ENCODE measurements around the gene KIAA0513.

Gene KIAA0513

DNA sequence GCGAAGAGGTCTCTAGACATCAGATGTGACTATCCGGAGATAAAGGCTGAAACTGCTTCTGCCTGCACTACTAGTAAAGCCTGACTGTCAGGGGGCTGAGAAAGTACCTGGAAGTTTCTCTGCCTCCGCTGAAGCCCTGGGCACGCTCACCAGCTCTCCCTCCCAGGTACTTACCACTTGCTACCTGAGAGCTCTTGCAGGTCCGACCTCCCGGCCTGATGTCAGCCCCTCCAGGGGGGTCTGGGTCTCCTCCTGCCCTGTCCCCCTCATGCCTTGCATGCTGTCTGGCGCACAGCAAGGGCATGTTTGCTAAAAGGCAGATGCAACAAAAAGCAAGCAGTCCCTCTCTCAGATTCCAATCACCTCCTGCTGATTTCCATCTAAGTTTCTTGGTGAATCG, 33.7 kb upstream of the KIAA0513 start:
- H3K27me3 ChIP-seq (replicated peaks; ENCODE audit: control insufficient read depth, insufficient read depth, low read length): no peaks in the 10 kb centered on the region
- peaks cover 17% of the 10 kb centered on the region for H3K36me3 ChIP-seq (ENCODE audit: control insufficient read depth, insufficient read depth, low read length)
- DNase-seq (ENCODE audit: extremely low read depth, insufficient read length): no peak
- TF ChIP-seq, protein P1, sequence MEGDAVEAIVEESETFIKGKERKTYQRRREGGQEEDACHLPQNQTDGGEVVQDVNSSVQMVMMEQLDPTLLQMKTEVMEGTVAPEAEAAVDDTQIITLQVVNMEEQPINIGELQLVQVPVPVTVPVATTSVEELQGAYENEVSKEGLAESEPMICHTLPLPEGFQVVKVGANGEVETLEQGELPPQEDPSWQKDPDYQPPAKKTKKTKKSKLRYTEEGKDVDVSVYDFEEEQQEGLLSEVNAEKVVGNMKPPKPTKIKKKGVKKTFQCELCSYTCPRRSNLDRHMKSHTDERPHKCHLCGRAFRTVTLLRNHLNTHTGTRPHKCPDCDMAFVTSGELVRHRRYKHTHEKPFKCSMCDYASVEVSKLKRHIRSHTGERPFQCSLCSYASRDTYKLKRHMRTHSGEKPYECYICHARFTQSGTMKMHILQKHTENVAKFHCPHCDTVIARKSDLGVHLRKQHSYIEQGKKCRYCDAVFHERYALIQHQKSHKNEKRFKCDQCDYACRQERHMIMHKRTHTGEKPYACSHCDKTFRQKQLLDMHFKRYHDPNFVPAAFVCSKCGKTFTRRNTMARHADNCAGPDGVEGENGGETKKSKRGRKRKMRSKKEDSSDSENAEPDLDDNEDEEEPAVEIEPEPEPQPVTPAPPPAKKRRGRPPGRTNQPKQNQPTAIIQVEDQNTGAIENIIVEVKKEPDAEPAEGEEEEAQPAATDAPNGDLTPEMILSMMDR (IDR thresholded peaks at IDR 0.05; ENCODE audit: insufficient read depth, low read length, poor library complexity, severe bottlenecking): no peak
- H3K4me3 ChIP-seq (replicated peaks; ENCODE audit: low read depth, low read length): no peak overlapping the region

GRCh38 chr16:84995663-84996062, 31.9 kb upstream of the KIAA0513 start:
- H3K36me3 ChIP-seq (ENCODE audit: control insufficient read depth, insufficient read depth, low read length): peaks cover 9% of the 10 kb centered on the region
- H3K27me3 ChIP-seq (replicated peaks; ENCODE audit: control insufficient read depth, insufficient read depth, low read length): no peaks in the 10 kb centered on the region
- H3K4me3 ChIP-seq (replicated peaks; ENCODE audit: low read depth, low read length): no peak overlapping the region
- TF ChIP-seq, protein P1 (IDR thresholded peaks at IDR 0.05; ENCODE audit: insufficient read depth, low read length, poor library complexity, severe bottlenecking): no peak
- no peak for DNase-seq (ENCODE audit: extremely low read depth, insufficient read length)

DNA sequence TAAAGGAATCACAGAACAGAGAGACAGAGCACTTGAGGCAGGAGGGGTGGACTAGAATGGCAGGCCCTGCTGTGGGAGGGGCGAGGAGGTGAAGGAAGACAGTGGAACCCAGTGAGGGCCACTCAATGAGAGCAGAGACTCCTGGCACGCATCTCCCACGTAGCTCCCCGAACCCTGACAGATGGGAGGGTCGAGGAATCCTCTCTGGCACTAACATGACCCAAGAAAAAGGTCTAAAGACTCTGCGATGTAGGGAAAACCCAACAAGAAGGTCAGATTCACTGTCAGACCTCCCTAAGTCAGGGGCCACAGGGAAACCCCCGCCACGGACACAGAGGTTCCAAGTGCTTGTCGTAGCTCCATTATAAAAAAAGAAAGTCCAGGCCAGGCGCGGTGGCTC, 31.2 kb upstream of the KIAA0513 start:
- H3K36me3 ChIP-seq (ENCODE audit: control insufficient read depth, insufficient read depth, low read length): peaks cover 9% of the 10 kb centered on the region
- H3K4me3 ChIP-seq (replicated peaks; ENCODE audit: low read depth, low read length): no peak overlapping the region
- TF ChIP-seq, protein P1 (IDR thresholded peaks at IDR 0.05; ENCODE audit: insufficient read depth, low read length, poor library complexity, severe bottlenecking): no peak
- no peaks in the 10 kb centered on the region for H3K27me3 ChIP-seq (replicated peaks; ENCODE audit: control insufficient read depth, insufficient read depth, low read length)
- no peak for DNase-seq (ENCODE audit: extremely low read depth, insufficient read length)

DNA sequence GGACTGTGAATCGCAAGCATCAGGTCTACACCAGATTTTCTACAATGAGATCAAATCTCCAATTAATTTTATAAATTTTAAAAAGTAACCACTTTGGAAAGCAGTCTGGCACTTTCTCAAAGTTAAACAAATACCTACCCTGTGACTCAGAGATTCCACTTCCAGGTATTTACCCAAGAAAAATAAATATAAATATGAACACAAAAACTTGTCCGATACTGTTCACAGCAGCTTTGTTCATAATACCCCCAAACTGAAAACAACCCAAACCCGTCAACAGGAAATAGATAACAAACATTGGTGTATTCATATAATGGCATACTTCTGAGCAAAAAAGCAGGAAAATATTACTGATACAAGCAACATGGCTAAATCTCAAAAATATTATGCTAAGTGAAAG, 28.4 kb upstream of the KIAA0513 start:
- DNase-seq (ENCODE audit: extremely low read depth, insufficient read length): no peak
- TF ChIP-seq, protein P1 (IDR thresholded peaks at IDR 0.05; ENCODE audit: insufficient read depth, low read length, poor library complexity, severe bottlenecking): no peak
- H3K27me3 ChIP-seq (replicated peaks; ENCODE audit: control insufficient read depth, insufficient read depth, low read length): no peaks in the 10 kb centered on the region
- peaks cover 4% of the 10 kb centered on the region for H3K36me3 ChIP-seq (ENCODE audit: control insufficient read depth, insufficient read depth, low read length)
- no peak overlapping the region for H3K4me3 ChIP-seq (replicated peaks; ENCODE audit: low read depth, low read length)

GRCh38 chr16:84999857-85000480, 27.6 kb upstream of the KIAA0513 start:
- Histone ChIP-seq H3K36me3 (ENCODE audit: control insufficient read depth, insufficient read depth, low read length) (peaks cover 3% of the 10 kb centered on the region; the same call in 1 of the 2 replicates), H3K27me3 (replicated peaks; ENCODE audit: control insufficient read depth, insufficient read depth, low read length) (no peaks in the 10 kb centered on the region), H3K4me3 (replicated peaks; ENCODE audit: low read depth, low read length) (no peak overlapping the region)
- DNase-seq (ENCODE audit: extremely low read depth, insufficient read length): no peak
- TF ChIP-seq, protein P1 (IDR thresholded peaks at IDR 0.05; ENCODE audit: insufficient read depth, low read length, poor library complexity, severe bottlenecking): no peak

DNA sequence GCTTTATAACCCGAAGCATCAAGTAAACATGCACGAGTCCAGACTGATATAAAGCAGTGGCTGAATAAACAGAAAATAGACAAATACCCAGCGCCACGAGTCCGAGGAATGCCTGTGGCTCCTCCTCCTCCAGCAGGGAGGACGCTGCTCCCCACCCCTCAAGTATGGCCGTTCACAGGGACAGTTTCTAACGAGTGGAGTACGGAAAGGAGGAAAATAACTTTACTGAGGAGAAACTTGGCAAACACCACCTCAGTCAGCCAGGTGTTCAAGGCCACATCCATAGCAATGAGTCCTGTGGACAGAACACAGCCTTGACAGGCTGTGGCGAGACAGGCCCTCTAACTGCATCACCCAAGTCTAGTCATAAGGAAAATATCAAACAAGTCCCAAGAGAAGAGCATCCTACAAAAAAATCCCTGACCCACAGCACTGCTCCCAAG, 25.5 kb upstream of the KIAA0513 start:
- no peak for DNase-seq (ENCODE audit: extremely low read depth, insufficient read length)
- Histone ChIP-seq H3K4me3 (replicated peaks; ENCODE audit: low read depth, low read length) (peak overlapping the region; percentile 49), H3K36me3 (ENCODE audit: control insufficient read depth, insufficient read depth, low read length) (no peaks in the 10 kb centered on the region; the same call in 1 of the 2 replicates), H3K27me3 (replicated peaks; ENCODE audit: control insufficient read depth, insufficient read depth, low read length) (no peaks in the 10 kb centered on the region)
- TF ChIP-seq, protein P1 (IDR thresholded peaks at IDR 0.05; ENCODE audit: insufficient read depth, low read length, poor library complexity, severe bottlenecking): no peak
